HepG2 (cell line): ENCODE results near the gene KCNIP4. TPM values are rescaled to one million over a fixed set of nuclear protein-coding genes. Genes with fewer than 3 reads are reported as not detected.

ENCODE experiments used
- ATAC-seq: fragments of 200-7000 bp; cut with Tn5 transposase; 3 replicates; pipeline ENCODE4 v1.9.1; 2020; ENCODE audit warnings: mild to moderate bottlenecking, moderate library complexity
- BruUV-seq: library from RNA; stranded (reverse); fragments of 400-500 nt; replicated peaks from 2 replicates; lab custom pipeline; 2021; lab: Mats Ljungman, UMichigan
- CTCF ChIA-PET: fragments of 300-600 bp; formaldehyde crosslinking; extraction: SDS; loops from one replicate; lab custom pipeline; 2021; ENCODE audit warnings: low total read pairs, inconsistent platforms, low intra/inter-chr PET ratio; lab: Yijun Ruan, JAX
- POLR2A ChIA-PET: fragments of 350-600 bp; sonication (Branson Sonifier 250); formaldehyde crosslinking; loops from one replicate; lab custom pipeline; 2020; ENCODE audit warnings: antibody characterized with exemption, inconsistent platforms; lab: Yijun Ruan, JAX
- DNase-seq: peaks from one replicate; pipeline ENCODE4 v3.0.0-alpha.2; 2015; ENCODE audit warnings: low spot score
- FAIRE-seq: peaks from 3 replicates; lab custom pipeline; 2011; peaks lifted over from hg19 to GRCh38; lab: Jason Lieb, UNC
- H2AFZ ChIP-seq: one replicate; pipeline ENCODE4 v1.6.1; 2011; ENCODE audit warnings: low read length, inconsistent platforms
- H3K27ac ChIP-seq: fragments of 300-600 bp; 3 replicates; pipeline ENCODE4 v1.8.0; 2011; ENCODE audit warnings: mixed run types, mild to moderate bottlenecking, mixed read lengths, low read length, inconsistent platforms; ENCODE audit not compliant: insufficient read depth; ENCODE audit errors: extremely low read length
- H3K27me3 ChIP-seq, 2 experiments: fragments of 200-600 bp in 1 of 2; 2 replicates in 1 of 2; 3 replicates in 1 of 2; pipeline versions ENCODE4 v1.6.0 to v1.8.0; 2011; ENCODE audit warnings: low read length in 2 of 2, mild to moderate bottlenecking in 2 of 2, moderate library complexity in 2 of 2, inconsistent platforms in 1 of 2; ENCODE audit not compliant: insufficient read depth in 2 of 2, control insufficient read depth in 1 of 2
- H3K36me3 ChIP-seq, 2 experiments: fragments of 200-600 bp in 1 of 2; replicated peaks in 1 of 2; 2 replicates in 1 of 2; 3 replicates in 1 of 2; pipeline versions ENCODE4 v1.5.1 to v1.8.0; 2011; ENCODE audit warnings: low read length in 2 of 2, inconsistent platforms in 1 of 2; ENCODE audit not compliant: insufficient read depth in 2 of 2, control insufficient read depth in 1 of 2
- H3K4me1 ChIP-seq: 2 replicates; pipeline ENCODE4 v1.5.1; 2012; ENCODE audit warnings: low read length, inconsistent platforms; ENCODE audit not compliant: insufficient read depth
- H3K4me2 ChIP-seq: 2 replicates; pipeline ENCODE4 v1.6.0; 2011; ENCODE audit warnings: low read depth, low read length, inconsistent platforms
- H3K4me3 ChIP-seq, 3 experiments: fragments of 200-600 bp in 1 of 3; sonication (generic), shearing (Covaris generic) in 1 of 3; replicated peaks in 1 of 3; 2 replicates each; pipeline ENCODE4 v1.5.1; 2011 to 2016; ENCODE audit warnings: low read length in 3 of 3, inconsistent platforms in 2 of 3, low read depth in 2 of 3, mild to moderate bottlenecking in 2 of 3, control low read depth in 1 of 3, mixed read lengths in 1 of 3; ENCODE audit not compliant: insufficient read depth in 1 of 3
- H3K79me2 ChIP-seq: one replicate; pipeline ENCODE4 v1.6.1; 2011; ENCODE audit warnings: low read length, inconsistent platforms; ENCODE audit not compliant: insufficient read depth
- H3K9ac ChIP-seq: 2 replicates; pipeline ENCODE4 v1.6.0; 2011; ENCODE audit warnings: mild to moderate bottlenecking, low read depth, low read length, inconsistent platforms; ENCODE audit not compliant: insufficient read depth
- H3K9me3 ChIP-seq: 2 replicates; pipeline ENCODE4 v1.5.1; 2012; ENCODE audit warnings: mild to moderate bottlenecking, low read length
- H4K20me1 ChIP-seq: 2 replicates; pipeline ENCODE4 v1.6.0; 2011; ENCODE audit warnings: inconsistent platforms, mild to moderate bottlenecking, low read length, moderate library complexity; ENCODE audit not compliant: insufficient read depth
- DNMT1 ChIP-seq: sonication (generic); formaldehyde crosslinking; IDR thresholded peaks from 2 replicates; pipeline ENCODE4 v1.5.1; 2020; ENCODE audit warnings: mild to moderate bottlenecking, missing genetic modification reagents
- FOSL2 ChIP-seq: sonication (generic); formaldehyde crosslinking; IDR thresholded peaks from 2 replicates; pipeline ENCODE4 v1.4.0; 2020; ENCODE audit warnings: missing genetic modification reagents
- ISX ChIP-seq: sonication (generic); formaldehyde crosslinking; conservative IDR thresholded peaks from 2 replicates; pipeline ENCODE4 v1.5.0; 2020; ENCODE audit warnings: missing genetic modification reagents
- RXRA ChIP-seq: sonication (generic); formaldehyde crosslinking; IDR thresholded peaks from 2 replicates; pipeline ENCODE4 v1.5.1; 2020; ENCODE audit warnings: missing genetic modification reagents
- SMAD3 ChIP-seq: sonication (generic); formaldehyde crosslinking; IDR thresholded peaks from 2 replicates; pipeline ENCODE4 v1.4.0; 2020; ENCODE audit warnings: missing genetic modification reagents
- SRSF1 ChIP-seq: fragments of 200-400 bp; formaldehyde crosslinking; optimal IDR thresholded peaks from 2 replicates; pipeline ENCODE3; 2017; ENCODE audit warnings: mild to moderate bottlenecking, low read depth, low read length, moderate library complexity
- TCF7 ChIP-seq: sonication (generic); IDR thresholded peaks from 2 replicates; pipeline ENCODE4 v1.6.1; 2016; ENCODE audit warnings: antibody characterized with exemption, low read depth
- TP53 ChIP-seq: sonication (generic); formaldehyde crosslinking; conservative IDR thresholded peaks from 2 replicates; pipeline ENCODE4 v1.4.0; 2020; ENCODE audit warnings: missing genetic modification reagents
- ZEB1 ChIP-seq: IDR thresholded peaks from 2 replicates; pipeline ENCODE4 v1.6.1; 2012; ENCODE audit warnings: mild to moderate bottlenecking, low read depth, inconsistent platforms; ENCODE audit not compliant: insufficient replicate concordance
- ZNF331 ChIP-seq: sonication (generic); formaldehyde crosslinking; IDR thresholded peaks from 2 replicates; pipeline ENCODE4 v1.4.0; 2020; ENCODE audit warnings: missing genetic modification reagents
- ZNF362 ChIP-seq: sonication (generic); formaldehyde crosslinking; IDR thresholded peaks from 2 replicates; pipeline ENCODE4 v1.4.0; 2020; ENCODE audit warnings: missing genetic modification reagents, mild to moderate bottlenecking, borderline replicate concordance
- ZNF407 ChIP-seq: sonication (generic); formaldehyde crosslinking; IDR thresholded peaks from one replicate; pipeline ENCODE4 v1.5.1; 2020; ENCODE audit warnings: mild to moderate bottlenecking, missing genetic modification reagents; ENCODE audit errors: not compliant biosample characterization
- ZNF510 ChIP-seq: sonication (generic); formaldehyde crosslinking; IDR thresholded peaks from 2 replicates; pipeline ENCODE4 v1.4.0; 2020; ENCODE audit warnings: low read depth, mild to moderate bottlenecking, missing genetic modification reagents
- ZNF530 ChIP-seq: sonication (generic); formaldehyde crosslinking; IDR thresholded peaks from 2 replicates; pipeline ENCODE4 v1.5.0; 2020; ENCODE audit warnings: low read depth, mild to moderate bottlenecking, missing genetic modification reagents
- ZNF883 ChIP-seq: sonication (generic); formaldehyde crosslinking; IDR thresholded peaks from 2 replicates; pipeline ENCODE4 v1.5.1; 2020; ENCODE audit warnings: mild to moderate bottlenecking, missing genetic modification reagents; ENCODE audit errors: not compliant biosample characterization
- WGBS: methylation state at CpG from one replicate; pipeline ENCODE4 v1.1.6; 2017; ENCODE audit warnings: low lambda C conversion rate; 5-methylcytosine and 5-hydroxymethylcytosine counted together
- in situ Hi-C: cut with HindIII; loops from 2 replicates; pipeline ENCODE4 v1.10.0; 2017; ENCODE audit warnings: low pct_unique_long_range_greater_than_20kb; ENCODE audit not compliant: extremely low pct_ligation_motif_present
- intact Hi-C: fragments of 100-400 bp; cut with micrococcal nuclease; formaldehyde crosslinking; loops from one replicate; pipeline ENCODE4 v1.10.0; 2022; ENCODE audit not compliant: unreplicated experiment
- polyA plus RNA-seq, 8 experiments: library from polyadenylated mRNA; depleted of rRNA in 3 of 8; stranded (reverse) in 7 of 8; unstranded in 1 of 8; fragments of >200 nt; fragmentation: Illumina TruSeq in 4 of 8; extraction: Trizol in 4 of 8; gene quantifications; 2 replicates each; pipeline versions ENCODE4 v1.2.1 to v1.2.3, GENCODE V29; 2011 to 2016; ENCODE audit warnings: low read depth in 4 of 8, missing spikeins in 1 of 8, mixed read lengths in 1 of 8; ENCODE audit not compliant: insufficient read depth in 1 of 8
- total RNA-seq, 5 experiments: library from RNA; depleted of rRNA; stranded (reverse); fragments of >200 nt; fragmentation: Illumina TruSeq; extraction: Trizol; gene quantifications; 2 replicates each; pipeline ENCODE4 v1.2.3, GENCODE V29; 2016; ENCODE audit warnings: low read depth in 1 of 5
- TF ChIP-seq, protein P1 (sequence below): sonication (generic); formaldehyde crosslinking; conservative IDR thresholded peaks from 2 replicates; pipeline ENCODE4 v1.8.0; 2022; ENCODE audit warnings: low read depth, missing genetic modification reagents

Gene KCNIP4
- total and polyA plus RNA-seq, 2 of the 13 experiments (the other 11 are each of a cell fraction or from before 2014, with no cell fraction given), result 0.09 TPM; not detected in 1

DNA sequence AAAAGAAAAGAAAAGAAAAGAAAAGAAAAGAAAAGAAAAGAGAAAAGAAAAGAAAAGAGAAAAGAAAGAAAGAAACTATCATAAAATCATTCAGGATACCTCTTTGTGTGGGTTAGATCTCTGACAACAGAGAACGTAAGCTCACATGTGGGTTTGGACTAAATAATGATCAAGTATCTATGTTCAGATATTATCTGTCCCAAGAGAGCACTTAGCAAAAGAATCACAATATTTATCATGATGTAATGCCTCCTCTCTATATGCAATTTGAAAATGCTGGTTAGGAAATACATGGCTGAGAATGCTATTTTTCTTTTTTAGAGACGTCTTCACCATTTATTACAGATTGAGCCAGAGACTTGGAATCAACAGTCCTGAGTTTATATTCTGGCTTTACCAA, 191.3 kb downstream of the KCNIP4 start:
- Histone ChIP-seq H3K4me3 (no peak overlapping the region), H2AFZ (no peak overlapping the region), H4K20me1 (no peaks in the 10 kb centered on the region), H3K79me2 (no peaks in the 10 kb centered on the region), H3K27me3 (no peaks in the 10 kb centered on the region), H3K27ac (no peak overlapping the region), H3K9ac (no peak overlapping the region), H3K4me2 (no peak overlapping the region), H3K4me1 (no peaks in the 10 kb centered on the region), H3K9me3 (no peaks in the 10 kb centered on the region), H3K36me3 (no peaks in the 10 kb centered on the region)
- no TSS peak for BruUV-seq
- POLR2A ChIA-PET, result no interaction called here
- WGBS, result 6% methylated on average over 2 of the region's 2 CpGs
- no peak for DNase-seq
- no peak for FAIRE-seq
- CTCF ChIA-PET, result no interaction called here
- in situ Hi-C loops (loop anchor here (25.0 kb wide), 1 partner anchor 995 kb away; no protein-coding TSS in a partner anchor), intact Hi-C loops (no loop called here)
- ATAC-seq, result no peak
- TF ChIP-seq ISX (no peak), ZNF331 (no peak), TCF7 (no peak), ZNF530 (CRISPR knock-in tag) (no peak), FOSL2 (CRISPR knock-in tag) (no peak), ZNF407 (CRISPR knock-in tag) (no peak), ZNF883 (no peak), DNMT1 (CRISPR knock-in tag) (no peak), ZNF362 (CRISPR knock-in tag) (no peak), ZNF510 (CRISPR knock-in tag) (no peak), ZEB1 (no peak), RXRA (CRISPR knock-in tag) (no peak), SMAD3 (CRISPR knock-in tag) (no peak), SRSF1 (no peak), TP53 (CRISPR knock-in tag) (no peak)
- TF ChIP-seq, protein P1, sequence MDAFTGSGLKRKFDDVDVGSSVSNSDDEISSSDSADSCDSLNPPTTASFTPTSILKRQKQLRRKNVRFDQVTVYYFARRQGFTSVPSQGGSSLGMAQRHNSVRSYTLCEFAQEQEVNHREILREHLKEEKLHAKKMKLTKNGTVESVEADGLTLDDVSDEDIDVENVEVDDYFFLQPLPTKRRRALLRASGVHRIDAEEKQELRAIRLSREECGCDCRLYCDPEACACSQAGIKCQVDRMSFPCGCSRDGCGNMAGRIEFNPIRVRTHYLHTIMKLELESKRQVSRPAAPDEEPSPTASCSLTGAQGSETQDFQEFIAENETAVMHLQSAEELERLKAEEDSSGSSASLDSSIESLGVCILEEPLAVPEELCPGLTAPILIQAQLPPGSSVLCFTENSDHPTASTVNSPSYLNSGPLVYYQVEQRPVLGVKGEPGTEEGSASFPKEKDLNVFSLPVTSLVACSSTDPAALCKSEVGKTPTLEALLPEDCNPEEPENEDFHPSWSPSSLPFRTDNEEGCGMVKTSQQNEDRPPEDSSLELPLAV (CRISPR knock-in tag), result no peak
